ENCODE measurements around the gene MLEC. TPM values are rescaled to one million over a fixed set of nuclear protein-coding genes. Genes with fewer than 3 reads are reported as not detected.
A peak's percentile ranks its signal among the peaks of the same experiment; 100 is the strongest.

The MLEC gene
- total and polyA plus RNA-seq, 12 donors, result 68.3 to 555 (median 264) TPM

DNA sequence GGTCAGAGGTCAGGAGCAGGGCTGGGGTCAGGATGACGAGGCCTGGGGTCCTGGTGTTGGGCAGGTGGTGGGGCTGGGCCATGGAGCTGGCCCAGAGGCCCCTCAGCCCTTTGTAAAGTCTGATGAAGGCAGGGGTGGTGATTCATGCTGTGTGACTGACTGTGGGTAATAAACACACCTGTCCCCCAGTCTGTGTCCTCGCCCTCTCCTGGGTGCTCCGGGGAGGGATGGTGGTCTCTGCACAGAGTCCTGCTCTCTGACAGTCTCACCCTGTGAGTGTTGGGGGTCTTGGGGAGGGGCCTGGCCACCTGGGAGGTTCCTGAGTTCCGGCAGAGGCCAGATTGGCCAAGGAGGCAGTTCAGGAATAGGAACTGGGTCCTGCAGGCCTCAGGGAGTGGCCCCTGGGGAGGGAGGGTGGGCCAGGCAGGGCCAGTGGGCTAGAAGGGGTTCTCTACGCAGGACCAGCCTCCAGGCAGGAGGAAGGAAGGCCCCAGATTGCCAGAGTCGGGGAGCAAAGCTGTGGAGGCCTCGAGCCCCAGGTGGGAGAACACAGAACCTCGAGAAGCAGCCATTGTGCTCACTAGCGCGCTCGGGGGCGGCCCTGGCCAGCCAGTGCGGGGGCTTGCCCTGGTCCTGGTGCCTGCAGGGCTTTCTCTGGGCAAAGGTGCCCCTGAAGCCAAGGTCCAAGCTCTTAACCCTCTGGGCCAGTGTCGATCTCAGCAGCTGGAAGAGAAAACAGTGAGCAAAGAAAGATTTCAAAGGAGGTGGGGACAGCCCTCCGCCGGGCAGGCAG, 53.1 kb downstream of the MLEC start:
- no peak overlapping the region for H3K27ac ChIP-seq

GRCh38 chr12:120740871-120741270, 53.9 kb downstream of the MLEC start:
- H3K9me3 ChIP-seq (replicated peaks in 1 of 3), result no peaks in the 10 kb centered on the region
- TF ChIP-seq CTCF (IDR thresholded peaks at IDR 0.05) (no peak), POLR2A (IDR thresholded peaks at IDR 0.05) (no peak)
- no peak for DNase-seq
- H3K27me3 ChIP-seq, result no peaks in the 10 kb centered on the region
- 83 to 100% (median 91%) methylated on average over 1 to 15 of the region's 15 CpGs for WGBS, 4 donors
- peaks cover 0 to 5% of the 10 kb centered on the region in 2 donors for H3K36me3 ChIP-seq (replicated peaks in 1 of 2)
- H3K4me1 ChIP-seq (replicated peaks in 1 of 2), result peaks cover 4 to 5% of the 10 kb centered on the region in 2 donors
- intact Hi-C loops (cut with DNase I), result no loop called here
- H3K4me3 ChIP-seq, result no peak overlapping the region
- H3K27ac ChIP-seq, result no peak overlapping the region

More for the DNA sequence above, 53.1 kb downstream of the MLEC start:
- H3K9me3 ChIP-seq (replicated peaks in 1 of 3), result no peaks in the 10 kb centered on the region
- intact Hi-C loops (cut with DNase I), result no loop called here
- no peak overlapping the region for H3K4me3 ChIP-seq
- no peaks in the 10 kb centered on the region for H3K27me3 ChIP-seq
- 84 to 88% (median 86%) methylated on average over 14 to 16 of the region's 16 CpGs for WGBS, 4 donors
- H3K36me3 ChIP-seq (replicated peaks in 1 of 2), result peaks cover 0 to 5% of the 10 kb centered on the region in 2 donors
- DNase-seq, result no peak
- H3K4me1 ChIP-seq (replicated peaks in 1 of 2), result peaks cover 4 to 5% of the 10 kb centered on the region in 2 donors
- TF ChIP-seq CTCF (IDR thresholded peaks at IDR 0.05) (no peak), POLR2A (IDR thresholded peaks at IDR 0.05) (no peak)

DNA sequence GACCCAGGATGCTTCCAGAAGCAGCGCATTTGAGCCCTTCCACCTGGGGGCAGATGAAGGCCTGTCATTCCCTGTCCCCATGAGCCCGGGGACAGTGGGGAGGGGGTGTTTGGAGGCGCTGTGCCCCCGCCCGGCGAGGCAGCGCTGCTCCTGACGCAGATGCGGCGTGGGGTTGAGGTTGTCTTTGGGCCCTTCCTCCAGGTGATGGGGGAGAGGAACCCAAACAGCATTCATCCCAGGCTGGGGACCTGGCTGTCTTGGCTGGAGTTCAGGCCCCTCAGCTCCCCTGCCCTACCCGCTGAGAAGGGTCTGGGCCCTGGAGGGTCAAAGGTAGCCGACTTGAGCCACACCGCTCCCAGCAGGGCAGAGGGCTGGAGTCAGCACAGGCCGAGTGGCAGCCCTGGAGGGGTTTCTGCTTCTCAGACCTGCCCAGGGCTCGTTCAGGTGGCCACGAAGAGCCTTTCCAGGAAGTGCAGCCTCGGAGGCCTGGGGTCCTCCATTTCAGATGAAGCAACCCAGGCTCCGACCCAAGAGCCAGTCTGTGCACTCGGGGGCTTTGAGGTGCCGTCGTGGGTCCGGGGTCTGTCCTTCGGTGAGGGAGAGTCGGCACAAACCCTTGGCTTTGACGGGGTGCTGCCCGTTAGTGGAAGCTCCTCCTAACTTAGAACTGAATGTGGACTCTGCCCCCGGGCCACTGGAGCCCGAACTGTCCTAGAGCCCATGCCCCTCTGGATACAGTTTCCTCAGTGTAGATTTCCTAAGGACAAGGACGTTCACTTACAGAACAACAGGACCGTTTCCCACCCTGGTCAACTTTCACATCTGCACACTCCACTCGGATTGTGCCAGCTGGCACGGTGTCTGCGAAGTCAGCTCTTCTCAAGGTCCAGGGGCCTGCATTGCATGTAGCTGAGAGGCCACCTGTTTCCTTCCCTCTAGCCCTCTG, 54.8 kb downstream of the MLEC start:
- intact Hi-C loops (cut with DNase I), result no loop called here
- no peak overlapping the region for H3K27ac ChIP-seq
- 51 to 77% (median 72%) methylated on average over 7 to 33 of the region's 33 CpGs for WGBS, 4 donors
- no peaks in the 10 kb centered on the region for H3K9me3 ChIP-seq (replicated peaks in 1 of 3)
- H3K36me3 ChIP-seq (replicated peaks in 1 of 2), result peaks cover 0 to 5% of the 10 kb centered on the region in 2 donors
- no peaks in the 10 kb centered on the region for H3K27me3 ChIP-seq
- H3K4me3 ChIP-seq, result no peak overlapping the region
- TF ChIP-seq CTCF (IDR thresholded peaks at IDR 0.05) (no peak), POLR2A (IDR thresholded peaks at IDR 0.05) (no peak)
- H3K4me1 ChIP-seq (replicated peaks in 1 of 2), result peaks cover 4 to 5% of the 10 kb centered on the region in 2 donors
- peak in 5 of 7 donors; percentile 49 to 72 (median 63) for DNase-seq

- Histone ChIP-seq H3K4me3 (no peak overlapping the region), H3K27me3 (no peaks in the 10 kb centered on the region), H3K36me3 (replicated peaks in 1 of 2) (no peaks in the 10 kb centered on the region), H3K4me1 (replicated peaks in 1 of 2) (peaks cover 4 to 5% of the 10 kb centered on the region in 2 donors), H3K27ac (no peak overlapping the region), H3K9me3 (replicated peaks in 1 of 3) (no peaks in the 10 kb centered on the region)
- WGBS, 4 donors, result 80 to 94% (median 90%) methylated on average over 6 to 15 of the region's 15 CpGs
- DNase-seq, result no peak
- intact Hi-C loops (cut with DNase I), result no loop called here
- TF ChIP-seq CTCF (IDR thresholded peaks at IDR 0.05) (no peak), POLR2A (IDR thresholded peaks at IDR 0.05) (no peak)
Observed at GRCh38 chr12:120744922-120745493, 58.1 kb downstream of the MLEC start.
